ENCODE data around the gene CADPS.

The CADPS gene

GRCh38 chr3:62688050-62688449 lies 187.2 kb downstream of the CADPS start:
- peak; percentile 36 for DNase-seq (ENCODE audit: low read depth)

- peak; percentile 65 for DNase-seq (ENCODE audit: low read depth)
Observed at GRCh38 chr3:62686503-62687294, 188.5 kb downstream of the CADPS start.

- DNase-seq (ENCODE audit: low read depth) = no peak
Observed at GRCh38 chr3:62682826-62683225, 192.4 kb downstream of the CADPS start.

GRCh38 chr3:62679988-62680387 lies 195.2 kb downstream of the CADPS start:
- DNase-seq (ENCODE audit: low read depth) = no peak

GRCh38 chr3:62678841-62679240 lies 196.4 kb downstream of the CADPS start:
- DNase-seq (ENCODE audit: low read depth) = no peak

- DNase-seq (ENCODE audit: low read depth) = no peak
Observed at GRCh38 chr3:62677926-62678325, 197.3 kb downstream of the CADPS start.

- DNase-seq (ENCODE audit: low read depth) = no peak
Observed at GRCh38 chr3:62676689-62677271, 198.4 kb downstream of the CADPS start.

- no peak for DNase-seq (ENCODE audit: low read depth)
Observed at GRCh38 chr3:62675492-62675891, 199.7 kb downstream of the CADPS start.

- no peak for DNase-seq (ENCODE audit: low read depth)
Observed at GRCh38 chr3:62672988-62673313, 202.3 kb downstream of the CADPS start.

GRCh38 chr3:62672270-62672987 lies 202.8 kb downstream of the CADPS start:
- no peak for DNase-seq (ENCODE audit: low read depth)

GRCh38 chr3:62670351-62670750 lies 204.9 kb downstream of the CADPS start:
- no peak for DNase-seq (ENCODE audit: low read depth)

- no peak for DNase-seq (ENCODE audit: low read depth)
Observed at GRCh38 chr3:62669161-62669560, 206.1 kb downstream of the CADPS start.

GRCh38 chr3:62667714-62668113 lies 207.5 kb downstream of the CADPS start:
- DNase-seq (ENCODE audit: low read depth) = no peak

- peak; percentile 34 for DNase-seq (ENCODE audit: low read depth)
Observed at GRCh38 chr3:62665627-62666437, 209.4 kb downstream of the CADPS start.

GRCh38 chr3:62662677-62663076 lies 212.5 kb downstream of the CADPS start:
- DNase-seq (ENCODE audit: low read depth) = no peak

- no peak for DNase-seq (ENCODE audit: low read depth)
Observed at GRCh38 chr3:62659660-62660059, 215.6 kb downstream of the CADPS start.

GRCh38 chr3:62655691-62656063 lies 219.5 kb downstream of the CADPS start:
- DNase-seq (ENCODE audit: low read depth) = no peak

- DNase-seq (ENCODE audit: low read depth) = no peak
Observed at GRCh38 chr3:62655056-62655690, 220.0 kb downstream of the CADPS start.

- DNase-seq (ENCODE audit: low read depth) = no peak
Observed at GRCh38 chr3:62653796-62654195, 221.4 kb downstream of the CADPS start.

- DNase-seq (ENCODE audit: low read depth) = no peak
Observed at GRCh38 chr3:62647711-62648110, 227.5 kb downstream of the CADPS start.

GRCh38 chr3:62644493-62644892 lies 230.7 kb downstream of the CADPS start:
- no peak for DNase-seq (ENCODE audit: low read depth)

GRCh38 chr3:62638316-62638715 lies 236.9 kb downstream of the CADPS start:
- DNase-seq (ENCODE audit: low read depth) = no peak

Measured in fibroblast of gingiva (primary cell).